ENCODE results near the gene NUP210. TPM values are rescaled to one million over a fixed set of nuclear protein-coding genes. Genes with fewer than 3 reads are reported as not detected.

Gene NUP210
- total RNA-seq, 1 donor = under 0.01 TPM

DNA sequence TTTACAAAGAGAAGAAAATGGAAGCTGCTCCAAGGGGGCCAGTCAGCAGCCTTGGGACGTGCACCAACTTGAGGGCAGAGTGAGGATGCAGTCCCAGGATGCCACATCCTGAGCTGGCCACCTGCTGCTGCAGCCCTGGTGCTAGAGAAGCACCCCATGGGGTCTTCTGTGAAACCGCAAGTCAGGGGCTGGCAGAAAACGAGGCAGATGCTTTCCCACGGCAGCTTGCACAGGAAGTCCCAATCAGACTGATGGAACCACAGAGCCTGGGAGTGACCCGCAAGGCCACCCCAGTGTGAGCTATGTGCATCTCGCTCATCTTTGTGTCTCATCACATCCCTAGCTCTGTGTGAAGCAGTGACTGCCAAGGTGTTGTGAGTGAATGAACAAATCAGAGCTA is 76.5 kb downstream of the NUP210 start:
- Histone ChIP-seq H3K79me2 (ENCODE audit: insufficient read depth, low read length) (no peaks in the 10 kb centered on the region), H3K36me3 (ENCODE audit: insufficient read depth, low read length) (no peaks in the 10 kb centered on the region), H3K4me2 (ENCODE audit: insufficient read depth, low read length) (no peak overlapping the region), H3K27ac (ENCODE audit: low read depth, low read length) (no peak overlapping the region), H3K4me1 (ENCODE audit: insufficient read depth, low read length) (no peaks in the 10 kb centered on the region), H3K9me3 (ENCODE audit: low read depth, low read length) (no peaks in the 10 kb centered on the region), H3K4me3 (ENCODE audit: insufficient read depth, low read length) (no peak overlapping the region), H4K20me1 (ENCODE audit: insufficient read depth, low read length) (no peaks in the 10 kb centered on the region), H3K27me3 (ENCODE audit: insufficient read depth, low read length) (peaks cover 14% of the 10 kb centered on the region), H2AFZ (ENCODE audit: low read length) (no peak overlapping the region)
- DNase-seq (ENCODE audit: insufficient read length, low spot score, missing footprints) = peak; percentile 31
- no peak for TF ChIP-seq CTCF (IDR thresholded peaks at IDR 0.05; ENCODE audit: extremely low read depth, low read depth, low read length)

GRCh38 chr3:13341229-13341905 is 78.8 kb downstream of the NUP210 start:
- H3K79me2 ChIP-seq (ENCODE audit: insufficient read depth, low read length) = no peaks in the 10 kb centered on the region
- no peak overlapping the region for H3K27ac ChIP-seq (ENCODE audit: low read depth, low read length)
- no peak overlapping the region for H3K4me3 ChIP-seq (ENCODE audit: insufficient read depth, low read length)
- H4K20me1 ChIP-seq (ENCODE audit: insufficient read depth, low read length) = no peaks in the 10 kb centered on the region
- no peak for TF ChIP-seq CTCF (IDR thresholded peaks at IDR 0.05; ENCODE audit: extremely low read depth, low read depth, low read length)
- no peaks in the 10 kb centered on the region for H3K36me3 ChIP-seq (ENCODE audit: insufficient read depth, low read length)
- H3K27me3 ChIP-seq (ENCODE audit: insufficient read depth, low read length) = peaks cover 3% of the 10 kb centered on the region
- no peak for DNase-seq (ENCODE audit: insufficient read length, low spot score, missing footprints)
- H3K4me1 ChIP-seq (ENCODE audit: insufficient read depth, low read length) = no peaks in the 10 kb centered on the region
- no peaks in the 10 kb centered on the region for H3K9me3 ChIP-seq (ENCODE audit: low read depth, low read length)
- H2AFZ ChIP-seq (ENCODE audit: low read length) = no peak overlapping the region
- no peak overlapping the region for H3K4me2 ChIP-seq (ENCODE audit: insufficient read depth, low read length)

GRCh38 chr3:13339833-13340232 is 80.3 kb downstream of the NUP210 start:
- Histone ChIP-seq H3K36me3 (ENCODE audit: insufficient read depth, low read length) (no peaks in the 10 kb centered on the region), H3K27me3 (ENCODE audit: insufficient read depth, low read length) (peaks cover 3% of the 10 kb centered on the region), H3K27ac (ENCODE audit: low read depth, low read length) (no peak overlapping the region), H3K4me1 (ENCODE audit: insufficient read depth, low read length) (no peaks in the 10 kb centered on the region), H2AFZ (ENCODE audit: low read length) (no peak overlapping the region), H3K4me2 (ENCODE audit: insufficient read depth, low read length) (no peak overlapping the region), H4K20me1 (ENCODE audit: insufficient read depth, low read length) (no peaks in the 10 kb centered on the region), H3K4me3 (ENCODE audit: insufficient read depth, low read length) (no peak overlapping the region), H3K79me2 (ENCODE audit: insufficient read depth, low read length) (no peaks in the 10 kb centered on the region), H3K9me3 (ENCODE audit: low read depth, low read length) (no peaks in the 10 kb centered on the region)
- no peak for DNase-seq (ENCODE audit: insufficient read length, low spot score, missing footprints)
- TF ChIP-seq CTCF (IDR thresholded peaks at IDR 0.05; ENCODE audit: extremely low read depth, low read depth, low read length) = no peak

GRCh38 chr3:13338996-13339395 is 81.1 kb downstream of the NUP210 start:
- H3K4me3 ChIP-seq (ENCODE audit: insufficient read depth, low read length) = no peak overlapping the region
- no peaks in the 10 kb centered on the region for H3K79me2 ChIP-seq (ENCODE audit: insufficient read depth, low read length)
- no peak overlapping the region for H3K27ac ChIP-seq (ENCODE audit: low read depth, low read length)
- TF ChIP-seq CTCF (IDR thresholded peaks at IDR 0.05; ENCODE audit: extremely low read depth, low read depth, low read length) = no peak
- H3K36me3 ChIP-seq (ENCODE audit: insufficient read depth, low read length) = no peaks in the 10 kb centered on the region
- no peak overlapping the region for H3K4me2 ChIP-seq (ENCODE audit: insufficient read depth, low read length)
- no peaks in the 10 kb centered on the region for H4K20me1 ChIP-seq (ENCODE audit: insufficient read depth, low read length)
- no peak for DNase-seq (ENCODE audit: insufficient read length, low spot score, missing footprints)
- H3K9me3 ChIP-seq (ENCODE audit: low read depth, low read length) = no peaks in the 10 kb centered on the region
- peaks cover 1% of the 10 kb centered on the region for H3K27me3 ChIP-seq (ENCODE audit: insufficient read depth, low read length)
- no peaks in the 10 kb centered on the region for H3K4me1 ChIP-seq (ENCODE audit: insufficient read depth, low read length)
- no peak overlapping the region for H2AFZ ChIP-seq (ENCODE audit: low read length)
